GM21737 (cell line): ENCODE results near the gene ALDH9A1.
"Not testable (repeated sequence)": the region's sequence is repeated elsewhere in the genome, so short reads cannot be mapped to it uniquely, and the experiment has no call there.

Source experiments
- ATAC-seq: cut with Tn5 transposase; IDR thresholded peaks from one replicate; pipeline ENCODE4 v1.9.1; 2021; ENCODE audit warnings: mild to moderate bottlenecking, moderate library complexity; ENCODE audit not compliant: unreplicated experiment

ALDH9A1 gene

GRCh38 chr1:165647970-165648369 is 50.4 kb downstream of the ALDH9A1 start:
- no peak for ATAC-seq

GRCh38 chr1:165647517-165647916 is 50.8 kb downstream of the ALDH9A1 start:
- no peak for ATAC-seq

GRCh38 chr1:165645654-165646366 is 52.6 kb downstream of the ALDH9A1 start:
- ATAC-seq, result peak; percentile 57

- no peak for ATAC-seq
Observed at GRCh38 chr1:165644064-165644735, 54.2 kb downstream of the ALDH9A1 start.

- ATAC-seq, result no peak
Observed at GRCh38 chr1:165641231-165641987, 57.0 kb downstream of the ALDH9A1 start.

GRCh38 chr1:165639821-165640623 is 58.3 kb downstream of the ALDH9A1 start:
- no peak for ATAC-seq

GRCh38 chr1:165638211-165638610 is 60.2 kb downstream of the ALDH9A1 start:
- ATAC-seq, result not testable (repeated sequence)

GRCh38 chr1:165637427-165637826 is 60.9 kb downstream of the ALDH9A1 start:
- ATAC-seq, result no peak

- ATAC-seq, result no peak
Observed at GRCh38 chr1:165635823-165636222, 62.5 kb downstream of the ALDH9A1 start.

- ATAC-seq, result peak; percentile 27
Observed at GRCh38 chr1:165635329-165635728, 63.0 kb downstream of the ALDH9A1 start.

- ATAC-seq, result no peak
Observed at GRCh38 chr1:165634154-165634921, 64.0 kb downstream of the ALDH9A1 start.

GRCh38 chr1:165633614-165634013 is 64.7 kb downstream of the ALDH9A1 start:
- no peak for ATAC-seq

- ATAC-seq, result no peak
Observed at GRCh38 chr1:165632491-165632890, 65.9 kb downstream of the ALDH9A1 start.

GRCh38 chr1:165632152-165632469 is 66.3 kb downstream of the ALDH9A1 start:
- ATAC-seq, result no peak

- peak; percentile 31 for ATAC-seq
Observed at GRCh38 chr1:165631342-165632151, 66.8 kb downstream of the ALDH9A1 start.

- ATAC-seq, result peak; percentile 80
Observed at GRCh38 chr1:165630629-165631341, 67.6 kb downstream of the ALDH9A1 start, which contains the start of gene MGST3. Gene MGST3 (plus strand): TSS chr1:165631234. CDS start chr1:165649848, 18,614 bp downstream.

GRCh38 chr1:165629848-165630628 is 68.3 kb downstream of the ALDH9A1 start:
- ATAC-seq, result no peak

GRCh38 chr1:165629151-165629550 is 69.2 kb downstream of the ALDH9A1 start:
- no peak for ATAC-seq
